Activated CD4-positive, alpha-beta T cell treated with anti-CD3 and anti-CD28 coated beads for 48 hours (primary cell): Measurements from ENCODE around the gene IL1R2.
A peak's percentile ranks its signal among the peaks of the same experiment; 100 is the strongest.

ENCODE experiments used
- DNase-seq: peaks from one replicate; pipeline ENCODE4 v3.0.0-alpha.2; 2020

Gene IL1R2

DNA sequence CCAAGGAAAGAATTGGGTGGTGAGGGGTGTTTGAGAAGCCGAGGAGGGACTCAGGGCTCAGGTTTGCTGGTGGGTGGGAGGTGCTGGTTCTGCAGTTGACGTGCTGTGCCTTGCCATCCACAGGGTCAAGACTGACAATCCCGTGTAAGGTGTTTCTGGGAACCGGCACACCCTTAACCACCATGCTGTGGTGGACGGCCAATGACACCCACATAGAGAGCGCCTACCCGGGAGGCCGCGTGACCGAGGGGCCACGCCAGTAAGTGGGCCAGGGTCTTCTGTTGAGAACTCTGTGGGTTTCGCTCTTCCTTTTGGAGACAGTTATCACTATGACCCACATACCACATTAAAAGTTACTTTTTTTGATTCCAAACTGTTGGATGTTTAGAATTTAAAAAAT is 32.6 kb downstream of the IL1R2 start:
- DNase-seq: no peak

DNA sequence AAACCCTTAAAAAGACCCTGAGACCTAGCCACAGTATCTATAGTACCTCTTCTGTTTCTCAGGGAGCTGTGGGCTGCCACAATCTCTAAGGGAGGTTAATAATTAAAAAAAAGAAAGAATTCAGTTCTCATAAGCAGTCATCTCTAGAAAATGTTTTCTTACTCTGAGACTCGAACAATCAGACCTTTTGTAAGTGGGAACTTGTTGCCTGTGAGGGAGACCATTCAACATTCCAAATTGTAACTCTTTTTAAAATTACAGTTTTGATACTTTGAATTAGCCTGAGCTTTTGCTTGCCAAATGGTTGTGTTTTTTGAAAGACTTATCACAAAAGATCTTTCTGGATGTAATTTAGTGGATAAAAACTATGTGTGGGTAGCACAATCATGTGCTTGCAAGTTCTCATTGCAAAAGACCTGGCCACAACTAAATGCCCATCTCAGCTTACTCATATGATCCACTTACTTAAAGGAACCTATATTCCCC is 33.3 kb downstream of the IL1R2 start:
- DNase-seq: no peak

DNA sequence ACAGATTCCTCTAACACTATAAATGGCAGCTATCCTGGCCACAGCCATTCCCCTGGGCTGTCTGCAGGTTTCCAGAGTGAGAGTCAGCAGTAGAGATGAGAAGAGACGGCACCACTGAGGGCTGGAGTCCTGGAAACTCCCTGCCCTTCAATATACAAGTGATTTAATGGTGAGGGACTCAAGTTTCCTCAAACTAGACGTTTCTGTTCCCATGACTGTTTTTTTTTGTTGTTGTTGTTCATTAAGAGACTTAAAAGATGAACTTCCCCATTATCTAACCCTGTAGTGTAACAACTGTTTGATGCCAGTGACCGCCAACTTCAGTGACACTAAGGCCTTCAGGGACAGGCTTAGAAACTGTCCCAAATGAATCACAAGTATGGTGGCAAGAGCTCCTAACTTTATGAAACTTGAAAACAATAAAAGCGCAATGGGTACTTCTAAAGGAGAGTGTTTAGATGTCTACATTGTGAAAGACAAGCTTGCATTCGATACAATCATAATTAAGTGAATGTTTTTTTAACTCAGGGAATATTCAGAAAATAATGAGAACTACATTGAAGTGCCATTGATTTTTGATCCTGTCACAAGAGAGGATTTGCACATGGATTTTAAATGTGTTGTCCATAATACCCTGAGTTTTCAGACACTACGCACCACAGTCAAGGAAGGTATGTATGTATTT is 34.0 kb downstream of the IL1R2 start:
- no peak for DNase-seq

DNA sequence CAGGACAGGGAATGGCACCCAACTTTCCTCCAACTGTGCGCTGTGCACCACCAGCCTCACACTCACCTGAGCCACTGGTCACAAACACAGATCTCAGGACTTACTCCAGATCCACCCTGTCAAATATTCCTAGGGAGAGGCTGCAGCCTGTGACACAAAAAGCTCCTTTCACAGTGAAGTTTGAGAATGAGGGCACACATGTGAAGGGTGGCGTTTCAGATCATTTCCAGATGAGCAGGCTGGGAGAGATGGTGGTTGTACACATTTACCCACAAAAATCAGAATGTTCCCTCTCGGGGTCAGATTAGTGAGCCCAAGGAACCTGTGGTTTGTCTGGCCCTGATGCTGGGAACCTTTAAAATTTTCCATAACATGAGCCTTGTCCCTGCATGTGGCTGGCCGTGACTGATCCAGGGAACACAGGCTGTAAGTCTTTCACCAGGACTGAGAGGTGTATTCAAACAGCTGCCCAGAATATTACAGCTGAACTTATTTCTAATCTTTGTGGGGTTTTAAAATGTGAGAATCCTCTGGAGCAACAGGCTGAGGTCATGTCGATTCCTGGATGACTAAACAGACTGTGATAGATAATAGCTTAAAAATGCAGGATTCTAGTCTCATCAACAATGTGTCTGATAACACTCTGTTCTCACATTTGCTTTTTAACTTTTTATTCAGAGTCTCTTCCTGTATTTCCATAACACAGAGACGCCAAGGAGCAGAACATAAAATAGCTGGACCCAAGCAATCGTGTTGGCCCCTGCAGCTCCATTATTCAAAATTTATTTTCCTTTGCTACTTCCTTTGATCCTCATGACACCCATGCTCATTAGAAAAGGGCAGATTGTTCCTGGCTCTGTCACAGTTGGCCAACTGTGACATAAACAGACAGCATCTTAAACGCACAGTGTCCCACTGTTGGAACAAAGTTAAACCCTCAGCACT is 35.5 kb downstream of the IL1R2 start:
- no peak for DNase-seq

DNA sequence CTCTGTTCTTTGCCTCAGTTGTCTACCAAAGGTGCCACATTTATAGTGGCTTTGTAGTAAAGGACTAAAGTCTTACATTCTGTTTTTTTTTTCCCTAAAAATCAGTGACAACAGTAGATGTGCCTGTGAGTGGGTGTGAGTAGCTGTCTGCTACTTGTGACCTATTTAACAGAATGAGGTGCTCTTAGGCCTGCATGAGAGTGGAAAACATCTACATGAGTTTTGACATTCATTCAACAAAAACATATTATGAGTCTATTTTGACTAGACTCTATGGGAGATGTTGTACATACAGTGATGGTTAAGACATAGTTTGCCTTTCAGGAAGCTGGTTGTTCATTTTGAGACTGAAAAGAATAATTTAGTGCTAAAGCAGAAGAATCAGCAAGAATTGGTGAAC is 36.7 kb downstream of the IL1R2 start:
- DNase-seq: no peak

DNA sequence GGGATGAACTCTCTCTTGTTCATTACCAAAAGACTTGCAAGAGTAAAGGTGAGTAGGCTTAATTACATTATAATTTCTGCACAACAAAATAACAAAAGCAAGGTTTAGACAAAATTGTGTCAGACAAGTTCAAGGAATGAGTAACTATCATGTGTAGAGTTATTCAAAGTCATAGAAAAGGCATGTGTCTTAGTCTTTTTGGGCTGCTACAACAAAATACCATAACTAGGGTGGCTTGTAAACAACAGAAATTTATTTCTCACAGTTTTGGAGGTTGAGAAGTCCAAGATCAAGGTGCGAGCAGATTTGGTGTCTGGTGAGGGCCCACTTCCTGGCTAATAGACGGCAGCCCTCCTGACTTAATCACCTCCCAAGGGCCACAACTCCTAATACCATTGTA is 37.6 kb downstream of the IL1R2 start:
- DNase-seq: no peak

DNA sequence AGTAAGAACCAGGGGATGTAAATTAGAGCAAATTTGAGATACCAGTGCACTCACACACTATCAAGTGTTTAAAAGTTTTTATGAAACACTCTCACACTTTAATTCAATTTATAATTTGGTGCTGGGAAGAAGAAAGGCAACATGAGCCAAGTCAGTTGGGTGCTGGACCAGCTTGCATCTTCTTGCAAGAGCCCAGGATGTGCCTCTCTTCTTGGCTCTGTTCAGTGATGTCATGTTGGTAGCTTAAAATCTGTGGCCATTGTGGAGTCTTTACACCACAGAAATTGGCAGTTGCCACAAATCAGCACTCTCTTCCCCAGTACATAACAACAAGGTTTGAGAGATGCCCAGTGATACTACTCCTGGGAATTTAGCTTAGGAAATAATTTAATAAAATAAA is 38.2 kb downstream of the IL1R2 start:
- DNase-seq: no peak

DNA sequence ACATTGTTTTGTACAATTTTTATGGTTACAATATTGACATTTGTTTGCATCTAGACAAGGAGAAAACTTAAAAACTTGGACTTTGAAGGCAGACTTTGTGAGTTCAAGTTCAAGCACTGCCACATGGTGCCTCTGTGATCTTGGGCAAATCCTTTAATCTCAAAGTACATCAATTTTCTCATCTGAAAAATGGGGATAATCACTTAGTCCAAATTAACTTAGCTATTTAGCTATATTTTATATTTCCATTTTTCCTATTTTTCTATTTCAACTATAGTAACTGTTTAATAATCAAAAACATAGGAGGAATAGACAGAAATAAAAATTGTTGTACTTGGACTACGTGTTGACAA is 38.7 kb downstream of the IL1R2 start:
- no peak for DNase-seq

DNA sequence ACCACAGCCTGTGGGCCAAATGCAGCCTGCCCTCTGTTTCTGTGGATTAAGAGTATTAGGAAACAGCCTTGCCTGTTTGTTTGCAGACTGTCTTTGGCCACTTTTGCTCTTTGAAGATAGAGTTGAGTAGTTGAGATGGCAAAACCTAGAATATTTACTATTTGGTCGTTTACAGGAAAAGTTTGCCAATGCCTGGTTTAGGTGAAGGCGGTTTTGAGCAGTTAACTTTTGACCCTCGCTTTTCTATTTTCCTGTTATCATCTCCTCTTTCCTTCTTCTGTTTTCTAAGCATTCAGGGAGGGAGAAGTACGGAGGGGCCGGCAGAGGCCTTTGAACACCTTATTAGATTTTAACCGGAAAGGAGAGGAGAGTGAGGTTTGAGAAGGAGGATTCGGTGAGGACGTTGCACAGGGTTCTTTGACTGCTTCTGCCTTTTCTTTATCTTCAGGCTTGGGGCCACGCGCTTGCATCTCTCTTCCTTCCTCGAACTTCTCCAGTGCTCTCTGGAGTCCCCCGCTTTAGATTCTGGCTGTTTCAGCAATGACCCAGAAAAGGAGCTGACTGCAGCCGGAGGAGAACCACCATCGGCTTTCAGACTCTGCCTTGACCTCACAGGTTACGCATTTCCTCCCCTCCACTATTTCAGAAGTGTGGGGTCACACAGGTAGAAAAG is 39.2 kb downstream of the IL1R2 start:
- no peak for DNase-seq

DNA sequence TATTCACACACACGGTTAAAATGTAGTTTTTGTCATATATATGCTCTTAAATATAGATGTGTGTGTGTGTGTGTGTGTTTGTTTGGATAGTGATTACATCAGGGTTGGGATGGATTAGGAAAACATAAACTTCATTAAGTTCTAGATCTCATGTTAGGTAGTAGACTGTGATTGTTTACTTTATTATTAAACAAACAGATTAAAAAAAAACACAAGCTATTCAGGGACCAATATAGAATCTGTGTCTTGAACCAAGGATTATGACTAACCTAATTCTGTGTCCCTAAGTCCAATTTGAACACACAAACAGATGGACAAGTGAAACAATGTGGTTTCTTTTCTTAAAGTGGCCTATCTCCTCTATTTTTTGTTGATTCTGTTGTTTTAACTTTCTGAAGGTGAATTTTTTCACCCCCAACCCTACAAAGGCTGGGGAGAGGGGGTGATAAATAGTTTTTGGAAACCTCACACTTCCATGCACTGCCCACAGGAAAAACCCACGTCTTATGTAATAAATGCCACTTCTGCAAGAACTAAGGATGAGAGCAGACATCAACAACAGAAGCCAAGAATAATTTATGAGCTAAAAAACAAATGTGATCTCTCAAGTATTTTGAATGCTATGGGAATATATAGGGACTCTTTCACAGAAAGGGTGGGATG is 40.7 kb downstream of the IL1R2 start:
- DNase-seq: no peak

DNA sequence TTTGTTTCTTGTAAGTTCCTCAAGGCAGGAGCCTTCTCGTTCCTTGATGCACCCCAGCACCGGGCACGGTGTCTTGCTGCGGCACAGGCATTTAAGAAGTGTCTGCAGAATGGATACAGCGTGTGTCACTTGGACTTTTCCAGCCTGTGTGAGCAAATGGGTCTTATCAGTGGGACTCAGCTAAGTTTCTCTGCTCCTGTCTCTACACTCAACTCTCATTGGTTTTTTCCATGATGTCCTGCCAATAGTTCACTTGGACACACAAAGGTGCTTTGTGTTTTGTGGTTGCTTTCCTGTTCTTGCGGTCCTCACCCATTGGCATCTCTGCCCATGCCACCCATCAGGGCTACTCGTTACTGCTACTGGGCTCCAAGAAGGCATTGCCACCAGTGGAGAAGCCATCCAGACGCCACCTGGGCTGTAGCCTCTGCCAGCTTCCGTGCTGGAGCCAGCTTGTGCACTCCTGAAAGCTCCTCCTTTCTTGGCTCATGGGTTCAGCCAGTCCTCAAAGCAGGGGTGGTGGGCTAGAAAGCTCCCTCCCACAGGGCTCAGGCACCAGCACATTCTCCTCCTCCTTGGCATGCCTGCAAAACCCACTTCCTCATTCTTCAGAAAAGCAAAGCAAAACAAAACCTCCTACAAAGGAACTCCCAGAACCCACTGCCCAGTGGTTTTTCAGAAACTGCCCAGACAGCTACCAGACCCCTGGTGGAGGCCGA is 41.4 kb downstream of the IL1R2 start:
- peak; percentile 53 for DNase-seq

DNA sequence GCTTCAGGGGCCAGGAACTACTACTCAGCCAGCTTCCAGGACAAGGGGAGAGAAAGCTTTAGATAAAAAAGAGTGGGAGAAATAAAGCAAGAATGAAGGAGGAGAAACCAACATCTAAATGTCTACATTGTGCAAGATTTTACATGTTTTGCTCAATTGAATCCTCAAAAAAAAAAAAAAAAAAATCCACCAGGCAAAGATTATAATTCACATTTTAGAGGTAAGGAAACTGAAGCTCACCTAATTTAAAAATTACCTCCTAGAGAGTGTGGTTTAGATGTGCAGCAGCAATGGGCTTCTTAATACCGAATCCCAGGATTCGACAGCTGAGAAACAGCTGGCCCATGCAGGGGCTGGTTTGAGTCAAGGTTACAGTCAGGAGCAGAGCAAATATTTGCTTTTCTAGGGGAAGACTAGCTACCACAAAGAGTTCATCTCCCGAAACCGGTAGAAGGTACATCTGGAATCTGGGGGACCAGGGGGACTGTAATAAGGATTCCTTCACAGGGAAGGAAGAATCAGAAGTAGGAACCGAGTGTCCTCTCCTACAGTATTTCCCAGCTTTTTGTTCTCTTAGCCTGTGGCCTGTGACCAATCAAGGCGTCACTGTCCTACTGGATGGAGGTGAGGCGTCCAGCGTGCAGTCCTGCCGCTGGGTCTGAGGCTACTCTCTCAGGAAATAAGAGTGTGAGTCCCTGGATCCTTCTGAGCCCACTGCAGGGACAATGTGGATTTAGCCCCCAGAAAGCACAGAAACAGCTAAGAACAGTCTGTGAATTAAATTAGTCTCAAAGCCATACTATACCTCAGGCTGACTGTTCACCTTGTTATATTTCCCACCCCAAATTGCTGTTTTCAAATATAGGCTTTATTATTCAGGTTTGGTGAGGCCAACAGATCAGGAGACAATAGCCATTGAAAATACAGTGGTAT is 42.3 kb downstream of the IL1R2 start:
- no peak for DNase-seq

DNA sequence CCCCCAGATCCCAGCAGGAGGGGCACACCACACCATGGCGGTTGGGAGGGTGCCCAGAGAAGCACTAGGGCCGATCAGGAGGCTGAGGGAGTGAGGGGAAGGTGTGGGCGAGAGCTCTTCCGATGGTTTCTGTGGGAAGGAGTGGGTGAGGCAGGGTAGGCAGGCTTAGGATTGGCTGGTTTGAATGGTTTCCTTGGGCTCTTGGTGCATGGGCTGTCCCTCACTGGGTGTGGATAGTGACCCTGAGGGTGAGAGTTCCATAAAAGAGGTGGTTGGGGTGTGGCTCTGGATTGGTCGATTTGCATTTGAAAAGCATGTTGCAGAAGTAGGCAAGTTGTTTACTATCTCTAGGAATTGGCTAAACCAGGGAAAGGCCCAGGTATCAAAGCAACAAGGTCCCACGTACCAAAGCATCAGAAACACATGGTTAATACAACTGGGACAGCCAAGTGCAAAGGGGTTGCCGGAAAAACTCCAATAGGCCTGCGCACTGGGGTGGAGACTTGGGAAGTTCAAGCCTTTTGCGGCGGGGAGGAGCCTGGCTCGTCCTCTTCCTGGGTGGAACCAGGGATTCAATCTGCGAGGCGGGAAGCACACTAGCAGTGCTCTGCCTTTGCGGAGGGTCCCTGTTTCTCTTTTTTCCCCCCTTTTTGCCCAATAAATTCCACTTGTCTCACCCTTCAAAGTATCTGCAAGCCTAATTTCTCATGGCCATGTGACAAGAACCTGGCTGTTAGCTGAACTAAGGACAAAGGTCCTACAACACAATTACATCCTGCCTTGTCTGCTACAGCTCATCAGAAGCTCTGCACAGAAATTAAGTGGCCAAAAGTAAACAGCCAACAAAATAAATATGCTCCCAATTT is 43.2 kb downstream of the IL1R2 start:
- DNase-seq: no peak

DNA sequence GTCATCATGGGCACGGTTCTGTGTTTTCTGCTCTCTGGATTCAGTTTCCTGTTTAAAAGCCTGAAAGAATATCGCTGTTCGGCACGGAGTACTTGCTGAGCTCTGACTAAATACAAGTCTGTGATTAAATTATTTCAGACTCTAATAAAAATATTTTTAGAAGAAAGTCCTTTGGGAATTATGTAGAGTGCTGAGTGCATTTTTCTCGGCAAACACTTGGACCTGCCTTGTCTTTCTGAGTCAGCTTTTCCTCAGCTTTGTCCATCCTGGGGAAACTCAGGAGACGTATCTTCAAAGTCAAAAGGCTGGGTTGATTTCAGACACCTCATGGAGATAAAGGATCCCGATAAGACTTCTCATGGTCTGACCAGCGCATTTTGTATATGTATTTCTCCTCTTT is 45.9 kb downstream of the IL1R2 start:
- no peak for DNase-seq

DNA sequence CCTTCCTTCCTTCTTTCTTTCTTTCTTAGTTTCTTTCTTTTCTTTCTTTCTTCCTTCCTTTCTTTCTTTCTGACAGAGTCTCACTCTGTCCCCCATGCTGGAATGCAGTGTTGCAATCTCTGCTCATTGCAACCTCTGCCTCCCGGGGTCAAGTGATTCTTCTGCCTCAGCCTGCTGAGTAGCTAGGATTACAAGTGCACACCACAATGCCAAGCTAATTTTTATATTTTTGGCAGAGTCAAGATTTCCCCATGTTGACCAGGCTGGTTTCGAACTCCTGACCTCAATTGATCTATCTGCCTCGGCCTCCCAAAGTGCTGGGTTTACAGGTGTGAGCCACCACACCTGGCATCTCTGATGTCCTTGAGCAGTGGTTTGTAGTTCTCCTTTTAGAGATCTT is 48.5 kb downstream of the IL1R2 start:
- no peak for DNase-seq

DNA sequence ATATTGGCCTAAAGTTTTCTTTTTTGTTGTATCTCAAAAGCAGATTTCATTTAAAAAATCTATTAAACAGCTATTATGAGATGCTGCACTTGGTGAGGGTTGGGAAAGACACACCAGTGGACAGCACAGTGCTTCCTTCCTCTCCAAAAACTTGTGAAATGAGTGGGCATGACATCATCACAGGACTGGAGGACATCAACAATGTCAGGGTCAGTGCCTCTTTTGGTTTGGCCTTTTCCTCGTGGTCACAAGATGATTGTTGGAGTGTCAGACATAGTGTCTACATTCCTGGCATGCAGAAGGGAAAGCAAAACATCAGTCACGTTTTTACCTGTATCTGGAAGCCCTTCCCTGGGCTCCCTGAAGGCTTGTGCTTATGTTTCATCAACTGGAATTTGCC is 49.6 kb downstream of the IL1R2 start:
- no peak for DNase-seq

DNA sequence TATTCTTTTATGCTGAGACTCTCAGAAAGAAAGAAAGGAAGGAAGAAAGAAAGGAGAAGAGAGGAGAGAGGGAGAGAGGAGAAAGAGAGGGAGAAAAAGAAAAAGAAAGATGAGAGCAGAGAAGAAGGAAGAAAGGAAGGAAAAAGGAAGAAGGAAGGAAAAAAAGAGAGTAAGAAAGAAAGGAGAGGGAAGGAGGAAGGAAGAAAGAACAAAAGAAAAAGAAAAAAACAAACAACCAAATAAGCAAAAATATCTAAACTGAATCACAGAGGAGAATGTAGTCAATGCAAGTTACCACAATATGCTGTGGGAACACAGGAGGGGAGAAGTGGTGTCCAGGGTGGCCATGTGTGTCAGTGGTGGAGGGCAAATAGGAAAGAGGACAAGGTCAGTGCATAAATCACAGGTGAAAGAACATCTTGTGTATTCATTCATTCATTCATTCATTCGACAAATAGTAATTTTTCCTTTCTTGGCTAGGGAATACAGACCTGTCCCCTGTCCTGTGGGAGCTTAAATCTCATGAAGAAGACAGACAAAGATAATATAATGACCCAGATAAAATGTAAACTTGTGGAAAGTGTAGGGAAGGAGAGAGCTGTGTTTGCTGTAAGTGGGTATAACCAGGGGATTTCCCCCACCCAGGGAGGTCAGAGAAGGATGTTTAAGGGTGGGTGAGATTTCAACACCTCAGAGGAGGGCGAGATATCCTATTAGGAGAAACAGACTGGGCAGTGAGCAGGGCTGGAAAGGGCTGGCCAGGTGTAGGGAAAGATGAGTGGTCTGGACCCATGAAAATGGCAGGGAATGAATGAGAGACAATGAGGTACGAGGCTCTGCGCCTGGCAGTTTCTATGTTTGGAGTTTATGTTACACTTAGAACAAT is 50.7 kb downstream of the IL1R2 start:
- DNase-seq: no peak

DNA sequence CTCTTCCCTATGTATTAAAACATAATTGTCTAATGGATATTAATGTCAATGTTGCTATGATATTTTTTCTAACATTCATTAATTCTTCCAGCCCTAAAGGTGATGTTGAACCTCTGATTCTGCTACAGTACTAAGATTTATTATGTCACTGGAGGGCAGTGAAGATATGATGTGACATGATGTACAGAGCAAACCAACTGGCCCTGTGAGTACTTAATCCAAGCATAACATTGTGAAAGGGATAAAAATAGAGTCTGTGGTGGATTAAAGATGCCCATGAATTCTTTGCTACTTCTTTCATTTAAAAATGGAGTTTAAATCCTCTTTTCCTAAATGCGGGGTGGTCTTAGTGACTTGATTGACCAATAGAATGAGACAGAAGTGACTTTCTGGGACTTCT is 51.8 kb downstream of the IL1R2 start:
- no peak for DNase-seq

DNA sequence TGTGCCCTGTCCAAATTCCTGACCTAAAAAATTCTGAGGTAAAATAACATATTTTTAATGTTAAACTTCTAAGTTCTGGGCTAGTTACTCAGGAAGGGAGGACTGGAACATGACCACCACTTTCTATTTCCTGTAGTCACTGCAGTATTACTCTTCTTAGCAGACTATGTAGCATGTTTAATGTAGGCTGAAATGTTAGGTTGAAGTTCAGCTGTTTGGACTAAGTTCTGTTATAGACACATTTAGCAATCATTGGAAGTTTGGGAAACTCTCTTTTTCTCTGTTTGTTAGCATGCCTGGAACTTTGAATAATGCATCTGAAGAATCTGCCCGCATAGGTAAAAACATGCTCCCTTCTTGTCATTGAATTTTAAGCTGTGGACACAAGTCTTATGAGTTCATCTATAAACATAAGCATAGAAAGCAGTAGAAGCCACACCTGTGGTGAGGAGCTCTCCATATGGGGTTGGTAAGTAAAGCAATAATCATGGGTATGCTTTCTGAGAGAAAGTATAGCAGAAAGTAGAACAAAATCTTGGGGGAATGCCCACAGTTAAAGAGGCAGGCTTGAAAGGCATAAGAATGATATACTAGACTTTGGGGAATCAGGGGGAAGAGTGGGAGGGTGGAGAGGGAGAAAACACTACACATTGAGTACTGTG is 52.6 kb downstream of the IL1R2 start:
- no peak for DNase-seq
